Prostate gland (tissue), 2 donors: ENCODE results near the gene ZNF22. TPM values are rescaled to one million over a fixed set of nuclear protein-coding genes. Genes with fewer than 3 reads are reported as not detected.

Experiments used
- DNase-seq: peaks from one replicate; pipeline ENCODE4 v3.0.0-alpha.2; 2019; ENCODE audit warnings: low spot score
- H3K27ac ChIP-seq, 2 donors: fragments of 200-600 bp; sonication (generic); 2 replicates each; pipeline ENCODE4 v1.5.1; 2017 to 2019
- H3K27me3 ChIP-seq: fragments of 200-600 bp; sonication (generic); replicated peaks from 2 replicates; pipeline ENCODE4 v1.5.1; 2019; ENCODE audit not compliant: insufficient read depth
- H3K36me3 ChIP-seq, 2 donors: fragments of 200-600 bp; sonication (generic); 1 replicate in 1 of 2; 2 replicates in 1 of 2; pipeline versions ENCODE4 v1.5.1 to v1.8.1; 2017 to 2019
- H3K4me1 ChIP-seq: fragments of 200-600 bp; sonication (generic); replicated peaks from 2 replicates; pipeline ENCODE4 v1.5.1; 2019
- H3K4me3 ChIP-seq, 2 donors: fragments of 200-600 bp; sonication (generic); 2 replicates each; pipeline ENCODE4 v1.5.1; 2017 to 2019
- H3K9me3 ChIP-seq: fragments of 200-600 bp; sonication (generic); 2 replicates; pipeline ENCODE4 v1.5.1; 2017
- CTCF ChIP-seq, 4 experiments: fragments of 200-600 bp in 2 of 4; fragments of 450-650 bp in 2 of 4; sonication (generic) in 2 of 4; IDR thresholded peaks; 1 replicate in 3 of 4; 2 replicates in 1 of 4; pipeline ENCODE4 v1.5.1; 2016 to 2019; ENCODE audit warnings: antibody characterized with exemption in 4 of 4, mild to moderate bottlenecking in 2 of 4, moderate library complexity in 2 of 4
- POLR2A ChIP-seq: fragments of 450-650 bp; IDR thresholded peaks from one replicate; pipeline ENCODE4 v1.6.1; 2016; ENCODE audit warnings: antibody characterized with exemption, mild to moderate bottlenecking
- POLR2AphosphoS5 ChIP-seq: sonication (generic); formaldehyde crosslinking; IDR thresholded peaks from one replicate; pipeline ENCODE4 v1.6.1; 2017; ENCODE audit warnings: antibody characterized with exemption
- WGBS: methylation state at CpG from one replicate; pipeline ENCODE4 v1.1.5; 2018; 5-methylcytosine and 5-hydroxymethylcytosine counted together
- intact Hi-C: fragments of 100-400 bp; cut with DNase I; formaldehyde crosslinking; loops from one replicate; pipeline ENCODE4 v1.14.2; 2022
- total RNA-seq, 2 donors: library from RNA; depleted of rRNA; stranded (reverse); fragments of >200 nt; gene quantifications; one replicate each; pipeline ENCODE4 v1.1.0, GENCODE V29; 2016

ZNF22 gene
- total RNA-seq, 2 donors from 2014 or later = 15.8 to 24.2 TPM

GRCh38 chr10:44958196-44958897 lies 42.4 kb upstream of the ZNF22 start:
- 23% methylated on average over 5 of the region's 5 CpGs for WGBS
- peaks cover 4% of the 10 kb centered on the region for H3K4me1 ChIP-seq
- H3K27ac ChIP-seq = peak overlapping the region in 1 of 2 donors; percentile 74
- DNase-seq = no peak
- H3K27me3 ChIP-seq = no peaks in the 10 kb centered on the region
- H3K9me3 ChIP-seq = no peaks in the 10 kb centered on the region
- intact Hi-C loops = loop anchor here (2.0 to 10.0 kb wide), 3 partner anchors 16 to 574 kb away; partner anchors contain the start of genes CXCL12 and ZNF22
- H3K36me3 ChIP-seq = no peaks in the 10 kb centered on the region
- peak overlapping the region; percentile 51 to 72 for H3K4me3 ChIP-seq
- no peak for TF ChIP-seq CTCF (IDR thresholded peaks at IDR 0.05)
- TF ChIP-seq POLR2AphosphoS5 = no peak
- no peak for TF ChIP-seq POLR2A

GRCh38 chr10:44958898-44959246 lies 41.9 kb upstream of the ZNF22 start:
- Histone ChIP-seq H3K36me3 (no peaks in the 10 kb centered on the region), H3K4me1 (peaks cover 8% of the 10 kb centered on the region), H3K27ac (peak overlapping the region; percentile 74 to 76), H3K9me3 (no peaks in the 10 kb centered on the region), H3K27me3 (no peaks in the 10 kb centered on the region), H3K4me3 (peak overlapping the region; percentile 51 to 72)
- intact Hi-C loops = loop anchor here (2.0 to 10.0 kb wide), 3 partner anchors 16 to 574 kb away; partner anchors contain the start of genes CXCL12 and ZNF22
- TF ChIP-seq POLR2AphosphoS5 (no peak), POLR2A (no peak), CTCF (IDR thresholded peaks at IDR 0.05) (no peak)
- 3% methylated on average over 6 of the region's 6 CpGs for WGBS
- no peak for DNase-seq

- TF ChIP-seq POLR2A = peak; percentile 69
- TF ChIP-seq POLR2AphosphoS5 = peak; percentile 77
- TF ChIP-seq CTCF (IDR thresholded peaks at IDR 0.05) = peak in 1 of 4 experiments; percentile 26
- H3K27me3 ChIP-seq = no peaks in the 10 kb centered on the region
- peak; percentile 89 for DNase-seq
- H3K4me3 ChIP-seq = peak within 1 kb of the TSS; percentile 51 to 72
- H3K4me1 ChIP-seq = peaks cover 12% of the 10 kb centered on the region
- H3K36me3 ChIP-seq = no peaks in the 10 kb centered on the region
- under 1% methylated on average over 45 of the region's 74 CpGs for WGBS
- H3K9me3 ChIP-seq = no peaks in the 10 kb centered on the region
- intact Hi-C loops = loop anchor here (2.0 to 10.0 kb wide), 3 partner anchors 15 to 575 kb away; partner anchors contain the start of genes CXCL12 and ZNF22
- peak within 1 kb of the TSS; percentile 74 to 76 for H3K27ac ChIP-seq
Observed at GRCh38 chr10:44959247-44960087, 41.3 kb upstream of the ZNF22 start, which contains the start of gene RASSF4. TSS of gene RASSF4 (plus strand) at chr10:44959802. CDS start at chr10:44970203, 10,401 bp downstream.

- peak overlapping the region; percentile 46 to 76 for H3K27ac ChIP-seq
- WGBS = 32% methylated on average over 8 of the region's 8 CpGs
- TF ChIP-seq CTCF (IDR thresholded peaks at IDR 0.05) = no peak
- TF ChIP-seq POLR2AphosphoS5 = no peak
- TF ChIP-seq POLR2A = no peak
- intact Hi-C loops = no loop called here
- H3K4me3 ChIP-seq = peak overlapping the region; percentile 51 to 72
- no peaks in the 10 kb centered on the region for H3K27me3 ChIP-seq
- H3K4me1 ChIP-seq = peaks cover 15% of the 10 kb centered on the region
- H3K9me3 ChIP-seq = no peaks in the 10 kb centered on the region
- no peak for DNase-seq
- no peaks in the 10 kb centered on the region for H3K36me3 ChIP-seq
Observed at GRCh38 chr10:44960088-44960460, 40.6 kb upstream of the ZNF22 start.
